ENCODE results near the gene PREP. TPM values are rescaled to one million over a fixed set of nuclear protein-coding genes. Genes with fewer than 3 reads are reported as not detected.
A peak's percentile ranks its signal among the peaks of the same experiment; 100 is the strongest.
"Not testable (repeated sequence)": the region's sequence is repeated elsewhere in the genome, so short reads cannot be mapped to it uniquely, and the experiment has no call there.

Gene PREP
- total RNA-seq, 8 experiments from 2014 or later = 16.0 to 60.1 (median 25.4) TPM

DNA sequence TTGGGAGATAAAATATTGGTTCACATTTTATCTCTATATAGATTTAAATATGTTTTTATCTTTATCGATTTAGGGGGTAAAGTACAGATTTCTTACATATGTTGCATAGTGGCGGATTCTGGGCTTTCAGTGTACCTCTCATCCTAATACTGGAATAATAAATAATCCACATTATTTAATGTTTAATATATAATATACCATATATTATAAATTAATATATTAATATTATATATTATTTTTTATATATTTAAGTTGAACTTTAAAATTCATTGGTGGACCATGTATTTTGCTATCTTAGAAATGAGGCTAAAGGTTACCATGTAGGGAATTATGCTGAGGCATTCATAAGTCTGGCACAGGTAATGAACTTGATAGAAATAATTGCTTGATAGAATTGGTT, 133.5 kb downstream of the PREP start:
- 44 to 100% (median 100%) methylated on average over 2 of the region's 2 CpGs; no CpG with 5 or more reads in 3 of the 10 experiments for WGBS, 10 experiments
- ATAC-seq (replicated peaks in 6 of 8) = no peak
- H3K4me3 ChIP-seq = no peak overlapping the region
- in situ Hi-C loops (cut with MboI; ENCODE audit: low pct_unique_long_range_greater_than_20kb in 2 of 9, low sequenced_read_pairs in 9 of 9, unreplicated experiment in 9 of 9) = no loop called here
- peaks cover 0 to 2% of the 10 kb centered on the region in 2 donors for H3K4me1 ChIP-seq (replicated peaks in 1 of 2)
- no peak overlapping the region for H3K27ac ChIP-seq

DNA sequence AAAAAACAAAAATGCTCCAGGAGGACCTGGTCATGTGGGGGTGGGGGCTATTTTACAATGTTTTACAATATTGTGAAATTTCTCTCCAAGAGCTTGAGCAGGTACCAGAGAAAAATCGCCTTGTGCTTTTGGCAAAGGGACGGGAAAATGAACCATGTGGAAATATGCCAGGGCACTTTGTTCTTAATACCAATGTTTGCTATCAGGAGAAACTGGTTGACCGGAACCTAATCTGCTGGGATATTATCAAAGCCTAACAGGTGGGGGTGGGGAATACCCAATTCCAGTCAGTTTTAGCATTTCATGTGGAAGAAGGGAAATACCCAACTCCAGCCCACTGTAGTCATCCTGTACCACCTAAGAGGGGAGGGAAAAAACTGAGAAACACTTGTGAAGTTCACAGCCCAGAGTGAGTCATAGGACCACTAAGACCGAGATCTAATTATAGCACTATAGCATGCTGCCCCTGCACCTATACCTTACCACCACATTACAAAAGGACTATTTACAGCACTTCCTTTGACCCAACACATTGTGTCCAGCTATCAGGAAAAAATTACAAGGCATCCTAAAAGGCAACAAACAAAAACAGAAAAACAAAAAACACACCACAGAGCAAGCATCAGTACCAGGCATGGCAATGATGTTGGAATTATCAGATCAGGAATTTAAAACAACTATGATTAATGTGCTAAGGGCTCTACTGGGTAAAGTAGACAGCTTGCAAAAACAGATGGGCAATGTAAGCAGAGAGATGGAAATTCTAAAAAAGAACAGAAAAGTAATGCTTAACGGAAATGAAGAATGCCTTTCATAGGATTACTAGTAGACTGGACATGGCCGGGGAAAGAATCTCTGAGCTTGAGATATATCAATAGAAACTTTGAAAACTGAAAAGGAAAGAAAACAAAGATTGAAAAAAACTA, 138.9 kb downstream of the PREP start:
- Histone ChIP-seq H3K4me1 (replicated peaks in 1 of 2) (no peaks in the 10 kb centered on the region), H3K4me3 (no peak overlapping the region), H3K27ac (no peak overlapping the region)
- in situ Hi-C loops (cut with MboI; ENCODE audit: low pct_unique_long_range_greater_than_20kb in 2 of 9, low sequenced_read_pairs in 9 of 9, unreplicated experiment in 9 of 9) = no loop called here
- 54 to 100% (median 92%) methylated on average over 2 to 6 of the region's 6 CpGs for WGBS, 10 experiments
- ATAC-seq (replicated peaks in 6 of 8) = peak in 3 of 8 experiments; percentile 22 to 47 (median 45)

GRCh38 chr6:105259913-105260889, 142.7 kb downstream of the PREP start:
- peaks cover 14 to 22% of the 10 kb centered on the region in 2 donors for H3K4me1 ChIP-seq (replicated peaks in 1 of 2)
- H3K4me3 ChIP-seq = no peak overlapping the region
- WGBS, 10 experiments = 39 to 100% (median 82%) methylated on average over 1 to 12 of the region's 13 CpGs
- in situ Hi-C loops (cut with MboI; ENCODE audit: low pct_unique_long_range_greater_than_20kb in 2 of 9, low sequenced_read_pairs in 9 of 9, unreplicated experiment in 9 of 9) = no loop called here
- no peak overlapping the region for H3K27ac ChIP-seq
- no peak for ATAC-seq (replicated peaks in 6 of 8)

DNA sequence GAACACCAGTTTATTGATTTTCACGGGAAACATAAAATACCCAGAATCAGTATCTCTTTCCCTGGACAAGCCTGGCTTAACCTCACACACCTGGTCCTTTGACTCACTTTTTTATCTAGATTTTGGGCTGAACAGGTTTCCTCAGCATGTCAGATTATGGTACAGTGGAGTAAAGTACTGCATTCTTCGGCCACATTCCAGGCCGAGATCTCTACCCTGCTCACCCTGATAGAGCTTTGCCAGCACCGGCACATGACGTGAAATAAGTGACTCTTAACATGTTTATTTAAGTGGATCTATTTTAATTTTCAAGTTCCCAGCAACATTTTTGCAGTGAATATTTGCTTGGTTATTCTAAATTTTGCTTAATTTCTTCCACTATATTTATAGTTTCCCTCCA, 144.1 kb downstream of the PREP start:
- 71 to 100% (median 90%) methylated on average over 1 to 5 of the region's 5 CpGs; no CpG with 5 or more reads in 1 of the 10 experiments for WGBS, 10 experiments
- Histone ChIP-seq H3K4me1 (replicated peaks in 1 of 2) (peaks cover 14 to 22% of the 10 kb centered on the region in 2 donors), H3K4me3 (no peak overlapping the region), H3K27ac (no peak overlapping the region)
- no peak for ATAC-seq (replicated peaks in 6 of 8)
- in situ Hi-C loops (cut with MboI; ENCODE audit: low pct_unique_long_range_greater_than_20kb in 2 of 9, low sequenced_read_pairs in 9 of 9, unreplicated experiment in 9 of 9) = no loop called here

DNA sequence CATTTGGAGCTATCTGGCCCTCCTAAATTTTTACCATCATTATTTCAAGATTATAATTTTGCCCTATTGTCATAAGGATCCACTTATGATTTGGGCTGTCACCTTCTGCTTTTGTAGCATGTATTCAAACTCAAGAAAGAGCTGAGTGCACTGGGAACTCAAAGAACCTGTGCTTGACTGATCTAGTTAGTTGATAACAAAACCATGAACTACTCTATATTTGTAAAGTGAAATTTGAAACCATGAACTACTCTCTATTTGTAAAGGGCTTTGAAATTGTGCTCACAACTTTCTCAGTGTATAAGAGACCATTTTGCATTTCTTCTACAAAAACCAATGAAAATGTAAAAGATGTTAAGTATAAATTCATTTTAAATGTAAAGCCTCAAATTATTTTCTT, 145.5 kb downstream of the PREP start:
- H3K4me3 ChIP-seq = no peak overlapping the region
- H3K27ac ChIP-seq = no peak overlapping the region
- no peak for ATAC-seq (replicated peaks in 6 of 8)
- H3K4me1 ChIP-seq (replicated peaks in 1 of 2) = peaks cover 14 to 22% of the 10 kb centered on the region in 2 donors
- in situ Hi-C loops (cut with MboI; ENCODE audit: low pct_unique_long_range_greater_than_20kb in 2 of 9, low sequenced_read_pairs in 9 of 9, unreplicated experiment in 9 of 9) = no loop called here

- ATAC-seq (replicated peaks in 6 of 8) = peak in 6 of 8 experiments; percentile 13 to 70 (median 59)
- in situ Hi-C loops (cut with MboI; ENCODE audit: low pct_unique_long_range_greater_than_20kb in 2 of 9, low sequenced_read_pairs in 9 of 9, unreplicated experiment in 9 of 9) = no loop called here
- H3K27ac ChIP-seq = no peak overlapping the region
- H3K4me1 ChIP-seq (replicated peaks in 1 of 2) = peaks cover 14 to 22% of the 10 kb centered on the region in 2 donors
- no peak overlapping the region for H3K4me3 ChIP-seq
These were observed 146.3 kb downstream of the PREP start for GRCh38 chr6:105256619-105257018.

DNA sequence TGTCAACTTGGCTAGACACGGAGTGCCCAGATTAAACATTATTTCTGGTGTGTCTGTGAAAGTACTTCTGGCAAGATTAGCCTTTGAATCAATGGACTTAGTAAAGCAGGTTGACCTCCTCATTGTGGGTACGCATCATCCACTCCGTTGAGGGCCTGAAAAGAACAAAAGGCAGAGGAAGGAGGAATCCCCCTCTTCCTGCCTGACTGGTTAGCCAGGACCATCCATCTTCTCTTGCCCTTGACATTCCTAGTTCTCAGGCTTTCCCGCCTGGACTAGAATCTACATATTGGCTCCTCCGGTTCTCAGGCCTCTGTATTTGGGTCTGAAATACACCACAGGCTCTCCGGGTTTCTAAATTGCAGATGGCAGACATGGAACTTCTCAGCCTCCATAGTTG, 149.1 kb downstream of the PREP start:
- Histone ChIP-seq H3K4me1 (replicated peaks in 1 of 2) (peaks cover 14 to 22% of the 10 kb centered on the region in 2 donors), H3K27ac (no peak overlapping the region), H3K4me3 (no peak overlapping the region)
- WGBS, 10 experiments = 41 to 86% (median 54%) methylated on average over 2 to 5 of the region's 6 CpGs; no CpG with 5 or more reads in 1 of the 10 experiments
- ATAC-seq (replicated peaks in 6 of 8) = no peak
- in situ Hi-C loops (cut with MboI; ENCODE audit: low pct_unique_long_range_greater_than_20kb in 2 of 9, low sequenced_read_pairs in 9 of 9, unreplicated experiment in 9 of 9) = no loop called here

DNA sequence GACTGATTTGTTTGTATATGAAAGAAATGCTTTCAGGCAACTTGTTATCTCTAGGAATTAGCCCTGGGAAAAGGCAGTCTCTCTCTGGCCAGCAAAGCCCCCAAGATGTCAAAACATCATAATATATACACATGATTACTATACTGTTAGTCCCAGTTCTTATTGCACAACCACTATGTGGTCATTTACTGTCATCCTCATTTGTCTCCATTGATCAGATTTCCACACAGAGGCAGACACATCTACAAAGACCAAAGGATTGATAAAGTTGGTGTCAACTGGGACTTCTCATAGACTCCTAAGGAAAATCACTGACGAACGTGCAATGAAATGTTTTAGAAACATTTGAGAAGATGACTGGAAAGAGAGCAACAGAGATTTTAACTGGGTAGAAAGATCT, 151.2 kb downstream of the PREP start:
- Histone ChIP-seq H3K4me3 (no peak overlapping the region), H3K4me1 (replicated peaks in 1 of 2) (peaks cover 6 to 8% of the 10 kb centered on the region in 2 donors), H3K27ac (no peak overlapping the region)
- in situ Hi-C loops (cut with MboI; ENCODE audit: low pct_unique_long_range_greater_than_20kb in 2 of 9, low sequenced_read_pairs in 9 of 9, unreplicated experiment in 9 of 9) = no loop called here
- no peak for ATAC-seq (replicated peaks in 6 of 8)
- 63 to 100% (median 94%) methylated on average over 2 of the region's 2 CpGs; no CpG with 5 or more reads in 2 of the 10 experiments for WGBS, 10 experiments

DNA sequence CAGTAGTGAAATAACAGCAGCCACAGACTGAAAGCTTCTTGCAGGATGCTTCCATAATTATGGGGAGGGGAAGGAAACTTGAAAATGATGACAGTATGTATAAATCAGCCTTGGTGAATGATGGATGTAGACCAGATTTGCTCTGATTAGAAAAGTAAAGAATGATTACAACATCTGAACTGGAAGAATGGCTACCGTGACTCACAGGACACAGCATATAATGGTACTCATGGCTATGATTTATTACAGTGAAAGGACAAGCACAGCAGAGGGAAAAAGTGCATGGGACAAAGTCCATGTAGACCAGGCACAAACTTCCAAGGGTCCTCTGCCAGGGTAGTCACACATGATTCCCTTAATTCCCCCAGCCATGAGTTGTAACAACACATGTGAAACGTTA, 152.3 kb downstream of the PREP start:
- no peak overlapping the region for H3K27ac ChIP-seq
- ATAC-seq (replicated peaks in 6 of 8) = peak in 3 of 8 experiments; percentile 41 to 82 (median 72)
- WGBS, 10 experiments = 21 to 88% (median 67%) methylated on average over 1 to 2 of the region's 2 CpGs; no CpG with 5 or more reads in 1 of the 10 experiments
- in situ Hi-C loops (cut with MboI; ENCODE audit: low pct_unique_long_range_greater_than_20kb in 2 of 9, low sequenced_read_pairs in 9 of 9, unreplicated experiment in 9 of 9) = no loop called here
- H3K4me3 ChIP-seq = no peak overlapping the region
- H3K4me1 ChIP-seq (replicated peaks in 1 of 2) = no peaks in the 10 kb centered on the region

GRCh38 chr6:105243487-105243886, 159.4 kb downstream of the PREP start:
- Histone ChIP-seq H3K27ac (no peak overlapping the region), H3K4me1 (replicated peaks in 1 of 2) (no peaks in the 10 kb centered on the region), H3K4me3 (no peak overlapping the region)
- in situ Hi-C loops (cut with MboI; ENCODE audit: low pct_unique_long_range_greater_than_20kb in 2 of 9, low sequenced_read_pairs in 9 of 9, unreplicated experiment in 9 of 9) = no loop called here
- WGBS, 10 experiments = 6 to 81% (median 40%) methylated on average over 1 to 2 of the region's 2 CpGs; no CpG with 5 or more reads in 1 of the 10 experiments
- ATAC-seq (replicated peaks in 6 of 8) = no peak

GRCh38 chr6:105235155-105235554, 167.7 kb downstream of the PREP start:
- in situ Hi-C loops (cut with MboI; ENCODE audit: low pct_unique_long_range_greater_than_20kb in 2 of 9, low sequenced_read_pairs in 9 of 9, unreplicated experiment in 9 of 9) = no loop called here
- no peak overlapping the region for H3K4me3 ChIP-seq
- no peaks in the 10 kb centered on the region for H3K4me1 ChIP-seq (replicated peaks in 1 of 2)
- ATAC-seq (replicated peaks in 6 of 8) = peak in 1 of 8 experiments; percentile 20
- WGBS, 10 experiments = 82 to 86% (median 83%) methylated on average over 1 to 5 of the region's 5 CpGs; no CpG with 5 or more reads in 7 of the 10 experiments
- no peak overlapping the region for H3K27ac ChIP-seq

DNA sequence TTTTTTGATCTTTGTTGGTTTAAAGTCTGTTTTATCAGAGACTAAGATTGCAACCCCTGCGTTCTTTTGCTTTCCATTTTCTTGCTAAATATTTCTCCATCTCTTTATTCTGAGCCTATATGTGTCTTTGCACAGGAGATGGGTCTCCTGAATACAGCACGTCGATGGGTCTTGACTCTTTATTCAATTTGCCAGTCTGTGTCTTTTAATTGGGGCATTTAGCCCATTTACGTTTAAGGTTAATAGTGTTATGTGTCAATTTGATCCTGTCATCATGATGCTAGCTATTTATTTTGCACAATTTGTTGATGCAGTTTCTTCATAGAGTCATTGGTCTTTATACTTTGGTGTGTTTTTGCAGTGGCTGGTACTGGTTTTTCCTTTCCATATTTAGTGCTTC, 171.1 kb downstream of the PREP start:
- H3K27ac ChIP-seq; in situ Hi-C loops (cut with MboI; ENCODE audit: low pct_unique_long_range_greater_than_20kb in 2 of 9, low sequenced_read_pairs in 9 of 9, unreplicated experiment in 9 of 9); ATAC-seq (replicated peaks in 6 of 8); H3K4me1 ChIP-seq (replicated peaks in 1 of 2); H3K4me3 ChIP-seq: not testable (repeated sequence)
- WGBS, 10 experiments = 55 to 93% (median 88%) methylated on average over 2 to 4 of the region's 4 CpGs
